GM18951 (cell line): ENCODE data around the gene MGAT3.
"Not testable (repeated sequence)": the region's sequence is repeated elsewhere in the genome, so short reads cannot be mapped to it uniquely, and the experiment has no call there.

ENCODE experiments used
- POLR2A ChIP-seq: IDR thresholded peaks from 4 replicates; pipeline ENCODE4 v1.6.1; 2011; ENCODE audit warnings: mild to moderate bottlenecking; ENCODE audit not compliant: insufficient read length, insufficient read depth; ENCODE audit errors: extremely low read depth
- in situ Hi-C: fragments of 300-500 bp; cut with MboI; formaldehyde crosslinking; loops from one replicate; pipeline ENCODE4 v1.12.0; 2022; ENCODE audit warnings: low sequenced_read_pairs, mixed read lengths, inconsistent platforms; ENCODE audit not compliant: unreplicated experiment

The MGAT3 gene

GRCh38 chr22:39456522-39457197 lies at the start of gene MGAT3:
MGAT3 (plus strand) TSS chr22:39457012; CDS start chr22:39487348, 30,336 bp downstream.
- no peak for TF ChIP-seq POLR2A
- in situ Hi-C loops: no loop called here

- in situ Hi-C loops: no loop called here
Observed at GRCh38 chr22:39408173-39408572, 48.6 kb upstream of the MGAT3 start.

GRCh38 chr22:39408807-39409206 lies 48.0 kb upstream of the MGAT3 start:
- in situ Hi-C loops: no loop called here
- no peak for TF ChIP-seq POLR2A

More at GRCh38 chr22:39408173-39408572, 48.6 kb upstream of the MGAT3 start:
- TF ChIP-seq POLR2A: no peak

- in situ Hi-C loops: no loop called here
- TF ChIP-seq POLR2A: no peak
Observed at GRCh38 chr22:39409516-39410029, 47.2 kb upstream of the MGAT3 start.

- no peak for TF ChIP-seq POLR2A
- in situ Hi-C loops: no loop called here
Observed at GRCh38 chr22:39410264-39410663, 46.5 kb upstream of the MGAT3 start.

- in situ Hi-C loops: not testable (repeated sequence)
Observed at GRCh38 chr22:39411828-39412365, 44.9 kb upstream of the MGAT3 start.

- in situ Hi-C loops: not testable (repeated sequence)
Observed at GRCh38 chr22:39413204-39413603, 43.6 kb upstream of the MGAT3 start.

GRCh38 chr22:39414377-39414776 lies 42.4 kb upstream of the MGAT3 start:
- in situ Hi-C loops: no loop called here
- TF ChIP-seq POLR2A: no peak

- no peak for TF ChIP-seq POLR2A
- in situ Hi-C loops: no loop called here
Observed at GRCh38 chr22:39414886-39415285, 41.9 kb upstream of the MGAT3 start.

- in situ Hi-C loops: no loop called here
- TF ChIP-seq POLR2A: no peak
Observed at GRCh38 chr22:39415506-39415905, 41.3 kb upstream of the MGAT3 start.

GRCh38 chr22:39416319-39416718 lies 40.5 kb upstream of the MGAT3 start:
- in situ Hi-C loops: no loop called here
- no peak for TF ChIP-seq POLR2A

GRCh38 chr22:39417641-39418040 lies 39.2 kb upstream of the MGAT3 start:
- no peak for TF ChIP-seq POLR2A
- in situ Hi-C loops: no loop called here

GRCh38 chr22:39418696-39419095 lies 38.1 kb upstream of the MGAT3 start:
- in situ Hi-C loops: no loop called here

GRCh38 chr22:39419096-39419495 lies 37.7 kb upstream of the MGAT3 start:
- in situ Hi-C loops: no loop called here
- no peak for TF ChIP-seq POLR2A

More at GRCh38 chr22:39418696-39419095, 38.1 kb upstream of the MGAT3 start:
- TF ChIP-seq POLR2A: no peak
